Left lung (tissue), 10 donors: Measurements from ENCODE around the gene FRMD7. TPM values are rescaled to one million over a fixed set of nuclear protein-coding genes. Genes with fewer than 3 reads are reported as not detected.

Experiments used
- ATAC-seq: fragments of 200-7000 bp; cut with Tn5 transposase; one replicate; pipeline ENCODE4 v1.9.1; 2020; ENCODE audit warnings: moderate library complexity
- DNase-seq, 4 donors: peaks; one replicate each; pipeline ENCODE4 v3.0.0-alpha.2; 2013 to 2020
- H3K27ac ChIP-seq, 2 donors: fragments of 200-600 bp; sonication (generic) in 1 of 2; one replicate each; pipeline versions ENCODE4 v1.5.0 to v1.8.0; 2020 to 2021
- H3K27me3 ChIP-seq, 2 donors: fragments of 200-600 bp; sonication (generic) in 1 of 2; one replicate each; pipeline versions ENCODE4 v1.5.0 to v1.8.0; 2020 to 2021
- H3K36me3 ChIP-seq, 2 donors: fragments of 200-600 bp; sonication (generic) in 1 of 2; one replicate each; pipeline versions ENCODE4 v1.5.0 to v1.8.0; 2020 to 2021
- H3K4me1 ChIP-seq, 2 donors: fragments of 200-600 bp; one replicate each; pipeline ENCODE4 v1.8.0; 2021
- H3K4me3 ChIP-seq, 2 donors: fragments of 200-600 bp; sonication (generic) in 1 of 2; one replicate each; pipeline versions ENCODE4 v1.5.0 to v1.8.0; 2020 to 2021; ENCODE audit warnings: mild to moderate bottlenecking in 1 of 2
- H3K9me3 ChIP-seq, 2 donors: fragments of 200-600 bp; sonication (generic) in 1 of 2; one replicate each; pipeline versions ENCODE4 v1.5.0 to v1.8.0; 2020 to 2021
- CTCF ChIP-seq, 2 donors: fragments of 200-600 bp; sonication (generic) in 1 of 2; IDR thresholded peaks; one replicate each; pipeline versions ENCODE4 v1.5.0 to v1.8.0; 2021; ENCODE audit warnings: antibody characterized with exemption in 2 of 2
- intact Hi-C, 2 donors: fragments of 100-400 bp; cut with DNase I; formaldehyde crosslinking; loops; one replicate each; pipeline versions ENCODE4 v1.11.2 to v1.14.2; 2022
- polyA plus RNA-seq, 6 donors: library from polyadenylated mRNA; unstranded; fragments of 120-200 nt; gene quantifications; one replicate each; pipeline ENCODE4 v1.2.1, GENCODE V29; 2013; ENCODE audit not compliant: insufficient read length in 6 of 6
- total RNA-seq, 2 donors: library from RNA; stranded (reverse); fragmentation: NEBNext Ultra II Directional; extraction: Animal tissue kit (Norgen Biotek cat#: 25700); gene quantifications; one replicate each; pipeline ENCODE4 v1.2.1, GENCODE V29; 2021
- donor health status: DM: no; HTN: yes; CAD: no.
- donor health status: DM: no; HTN: no; CAD: no.

The FRMD7 gene
- total and polyA plus RNA-seq, 8 donors, result not detected

- no peak overlapping the region for H3K4me3 ChIP-seq
- no peak for ATAC-seq
- H3K27me3 ChIP-seq, result no peaks in the 10 kb centered on the region
- no peak for TF ChIP-seq CTCF (IDR thresholded peaks at IDR 0.05)
- no peaks in the 10 kb centered on the region for H3K36me3 ChIP-seq
- no peaks in the 10 kb centered on the region for H3K9me3 ChIP-seq
- DNase-seq, result no peak
- intact Hi-C loops, result no loop called here
- no peak overlapping the region for H3K27ac ChIP-seq
- no peaks in the 10 kb centered on the region for H3K4me1 ChIP-seq
These were observed 1.9 kb downstream of the FRMD7 start for GRCh38 chrX:132125906-132126305.

- peaks cover 0 to 5% of the 10 kb centered on the region in 2 donors for H3K27me3 ChIP-seq
- no peak overlapping the region for H3K27ac ChIP-seq
- ATAC-seq, result no peak
- H3K4me1 ChIP-seq, result no peaks in the 10 kb centered on the region
- no peak for TF ChIP-seq CTCF (IDR thresholded peaks at IDR 0.05)
- H3K9me3 ChIP-seq, result no peaks in the 10 kb centered on the region
- no peak for DNase-seq
- intact Hi-C loops, result no loop called here
- no peaks in the 10 kb centered on the region for H3K36me3 ChIP-seq
- H3K4me3 ChIP-seq, result no peak overlapping the region
These were observed 6.9 kb downstream of the FRMD7 start for GRCh38 chrX:132120913-132121312.

GRCh38 chrX:132119821-132120515 lies 7.9 kb downstream of the FRMD7 start:
- Histone ChIP-seq H3K4me1 (no peaks in the 10 kb centered on the region), H3K9me3 (no peaks in the 10 kb centered on the region), H3K4me3 (no peak overlapping the region), H3K27me3 (peaks cover 0 to 5% of the 10 kb centered on the region in 2 donors), H3K27ac (no peak overlapping the region), H3K36me3 (no peaks in the 10 kb centered on the region)
- DNase-seq, result peak in 1 of 4 donors; percentile 11
- TF ChIP-seq CTCF (IDR thresholded peaks at IDR 0.05), result no peak
- no peak for ATAC-seq
- intact Hi-C loops, result no loop called here

- H3K4me1 ChIP-seq, result no peaks in the 10 kb centered on the region
- H3K27ac ChIP-seq, result no peak overlapping the region
- no peak for DNase-seq
- no peak overlapping the region for H3K4me3 ChIP-seq
- peaks cover 0 to 5% of the 10 kb centered on the region in 2 donors for H3K27me3 ChIP-seq
- no peak for TF ChIP-seq CTCF (IDR thresholded peaks at IDR 0.05)
- H3K9me3 ChIP-seq, result no peaks in the 10 kb centered on the region
- ATAC-seq, result no peak
- intact Hi-C loops, result no loop called here
- no peaks in the 10 kb centered on the region for H3K36me3 ChIP-seq
These were observed 8.5 kb downstream of the FRMD7 start for GRCh38 chrX:132119283-132119682.

GRCh38 chrX:132118358-132118757 lies 9.5 kb downstream of the FRMD7 start:
- Histone ChIP-seq H3K27ac (no peak overlapping the region), H3K36me3 (no peaks in the 10 kb centered on the region), H3K4me1 (no peaks in the 10 kb centered on the region), H3K9me3 (no peaks in the 10 kb centered on the region), H3K27me3 (peaks cover 0 to 5% of the 10 kb centered on the region in 2 donors), H3K4me3 (no peak overlapping the region)
- ATAC-seq (no peak), DNase-seq (no peak)
- TF ChIP-seq CTCF (IDR thresholded peaks at IDR 0.05), result no peak
- intact Hi-C loops, result no loop called here
